Measurements from ENCODE around the gene NPRL2. TPM values are rescaled to one million over a fixed set of nuclear protein-coding genes. Genes with fewer than 3 reads are reported as not detected.
A peak's percentile ranks its signal among the peaks of the same experiment; 100 is the strongest.

The NPRL2 gene
- total RNA-seq, 1 experiment from 2014 or later, result 35.4 TPM

GRCh38 chr3:50333744-50334328 lies 16.7 kb downstream of the NPRL2 start:
- H3K36me3 ChIP-seq (ENCODE audit: control insufficient read depth in 1 of 2, insufficient read depth in 2 of 2, low read length in 2 of 2), result peaks cover 30 to 41% of the 10 kb centered on the region in 2 experiments; a peak in 3 of 4 replicates
- ChIA-PET CTCF (no interaction called here), POLR2A (no interaction called here), RAD21 (ENCODE audit: low non-redundant PET in 1 of 2, low total read pairs in 2 of 2, uncharacterized antibody in 2 of 2, unreplicated experiment in 2 of 2) (no interaction called here)
- no peak overlapping the region; the same call in 1 of the 2 replicates for H3K27ac ChIP-seq (ENCODE audit: low read depth, low read length)
- H3K4me1 ChIP-seq (ENCODE audit: control insufficient read depth in 1 of 2, insufficient read depth in 2 of 2, low read length in 2 of 2), result peaks cover 20 to 38% of the 10 kb centered on the region in 2 experiments
- no peaks in the 10 kb centered on the region; the same call in 1 of the 2 replicates for H4K20me1 ChIP-seq (ENCODE audit: insufficient read depth)
- intact Hi-C loops (cut with micrococcal nuclease), result no loop called here
- peak overlapping the region; percentile 5; the same call in 1 of the 2 replicates for H3K9ac ChIP-seq (ENCODE audit: low read length)
- H3K79me2 ChIP-seq (ENCODE audit: insufficient read depth, low read length), result peaks cover 72% of the 10 kb centered on the region
- no peak overlapping the region for H2AFZ ChIP-seq (ENCODE audit: low read depth, low read length, poor library complexity, severe bottlenecking)
- H3K9me3 ChIP-seq (ENCODE audit: control insufficient read depth in 1 of 2, insufficient read depth in 1 of 2, low read depth in 1 of 2, low read length in 2 of 2), result no peaks in the 10 kb centered on the region
- no peak overlapping the region for H3K4me2 ChIP-seq (ENCODE audit: low read length)
- no TSS peak for BruUV-seq (replicated peaks)
- no peak for DNase-seq (ENCODE audit: low read depth, low spot score)
- no peaks in the 10 kb centered on the region for H3K9me2 ChIP-seq (ENCODE audit: insufficient read depth)
- H3K27me3 ChIP-seq (ENCODE audit: insufficient read depth, low read length), result no peaks in the 10 kb centered on the region
- H3K4me3 ChIP-seq (replicated peaks in 1 of 2; ENCODE audit: low read depth in 1 of 2, low read length in 2 of 2), result no peak overlapping the region
- TF ChIP-seq FOSL1 (IDR thresholded peaks at IDR 0.05; ENCODE audit: low read depth) (no peak), ZFX (IDR thresholded peaks at IDR 0.05) (no peak), POLR2AphosphoS5 (IDR thresholded peaks at IDR 0.05; ENCODE audit: low read depth, low read length) (no peak), REST (IDR thresholded peaks at IDR 0.05; ENCODE audit: low read depth) (no peak), ZBTB33 (IDR thresholded peaks at IDR 0.05; ENCODE audit: extremely low read depth, insufficient replicate concordance, low read length) (no peak), POLR2A (IDR thresholded peaks at IDR 0.05; ENCODE audit: borderline replicate concordance, extremely low read depth, insufficient read depth, insufficient read length) (no peak), SP1 (IDR thresholded peaks at IDR 0.05; ENCODE audit: low read depth) (no peak), MAX (IDR thresholded peaks at IDR 0.05) (no peak)
- ATAC-seq, result no peak
